ENCODE data around the gene ZNG1A. TPM values are rescaled to one million over a fixed set of nuclear protein-coding genes. Genes with fewer than 3 reads are reported as not detected.
"Not testable (repeated sequence)": the region's sequence is repeated elsewhere in the genome, so short reads cannot be mapped to it uniquely, and the experiment has no call there.

Gene ZNG1A
- total RNA-seq, 1 experiment from 2014 or later: 19.5 TPM

DNA sequence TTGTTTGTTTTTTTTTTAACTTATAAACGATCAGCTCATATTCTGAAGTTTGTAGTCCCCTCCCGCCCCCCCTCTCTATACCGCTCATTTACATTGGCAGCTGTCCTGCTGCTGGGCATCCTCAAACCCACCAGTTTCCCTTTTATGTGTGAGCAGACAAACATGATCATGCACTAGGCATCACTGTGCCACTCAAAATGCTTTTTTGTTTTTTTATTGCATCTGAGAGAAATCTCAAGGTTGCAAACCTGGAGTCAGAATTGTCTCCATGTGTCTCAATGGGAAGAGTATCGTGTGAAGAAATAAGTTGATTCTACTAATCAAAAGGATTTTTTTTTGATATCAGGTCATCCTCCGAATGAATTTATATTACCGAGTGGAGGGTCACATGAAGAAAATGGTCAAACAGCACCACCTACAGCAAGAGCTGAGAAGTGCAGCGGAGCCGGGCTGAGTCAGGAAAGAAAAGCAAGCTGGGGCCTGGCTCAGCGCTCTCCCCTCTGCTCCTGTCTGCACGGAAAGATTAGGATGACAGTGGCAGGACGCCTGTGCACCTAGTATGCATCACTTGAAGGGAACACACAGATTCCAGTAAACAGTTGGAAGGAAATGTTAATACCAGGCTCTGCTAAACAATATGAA, 90.3 kb downstream of the ZNG1A start:
- H3K4me1 ChIP-seq (replicated peaks; ENCODE audit: insufficient read depth); BruUV-seq (replicated peaks); H3K27me3 ChIP-seq (ENCODE audit: insufficient read depth, low read depth); H3K36me3 ChIP-seq (ENCODE audit: low read depth); H3F3A ChIP-seq (ENCODE audit: insufficient read depth, low read depth); DNase-seq; POLR2A ChIA-PET (ENCODE audit: unreplicated experiment); H3K4me3 ChIP-seq; H2AFZ ChIP-seq; H3K9me2 ChIP-seq (ENCODE audit: insufficient read depth); H3K9me3 ChIP-seq (ENCODE audit: insufficient read depth, low read depth); intact Hi-C loops (cut with micrococcal nuclease; ENCODE audit: unreplicated experiment); H3K79me2 ChIP-seq (ENCODE audit: low read depth); H3K4me2 ChIP-seq; H3K27ac ChIP-seq; H4K20me1 ChIP-seq (ENCODE audit: insufficient read depth); CTCF ChIA-PET: not testable (repeated sequence)
- TF ChIP-seq CTCF (conservative IDR thresholded peaks at IDR 0.05): peak; percentile 26; the same call in 1 of the 2 replicates

GRCh38 chr9:87860-88259, 91.0 kb downstream of the ZNG1A start:
- H3K36me3 ChIP-seq (ENCODE audit: low read depth); BruUV-seq (replicated peaks); H3F3A ChIP-seq (ENCODE audit: insufficient read depth, low read depth); DNase-seq; H4K20me1 ChIP-seq (ENCODE audit: insufficient read depth); intact Hi-C loops (cut with micrococcal nuclease; ENCODE audit: unreplicated experiment); POLR2A ChIA-PET (ENCODE audit: unreplicated experiment); H3K79me2 ChIP-seq (ENCODE audit: low read depth); H3K9me3 ChIP-seq (ENCODE audit: insufficient read depth, low read depth); H2AFZ ChIP-seq; H3K27ac ChIP-seq; H3K9me2 ChIP-seq (ENCODE audit: insufficient read depth); CTCF ChIA-PET; H3K4me3 ChIP-seq; H3K27me3 ChIP-seq (ENCODE audit: insufficient read depth, low read depth); H3K4me2 ChIP-seq; H3K4me1 ChIP-seq (replicated peaks; ENCODE audit: insufficient read depth): not testable (repeated sequence)

- H2AFZ ChIP-seq; H3K4me1 ChIP-seq (replicated peaks; ENCODE audit: insufficient read depth); intact Hi-C loops (cut with micrococcal nuclease; ENCODE audit: unreplicated experiment); BruUV-seq (replicated peaks); CTCF ChIA-PET; H3K27me3 ChIP-seq (ENCODE audit: insufficient read depth, low read depth); DNase-seq; H4K20me1 ChIP-seq (ENCODE audit: insufficient read depth); H3K36me3 ChIP-seq (ENCODE audit: low read depth); POLR2A ChIA-PET (ENCODE audit: unreplicated experiment); H3K9me3 ChIP-seq (ENCODE audit: insufficient read depth, low read depth); H3K4me2 ChIP-seq; H3K9me2 ChIP-seq (ENCODE audit: insufficient read depth); H3K79me2 ChIP-seq (ENCODE audit: low read depth); H3K27ac ChIP-seq; H3K4me3 ChIP-seq; H3F3A ChIP-seq (ENCODE audit: insufficient read depth, low read depth): not testable (repeated sequence)
Observed at GRCh38 chr9:87105-87504, 91.8 kb downstream of the ZNG1A start.

- not testable (repeated sequence) for H3K9me3 ChIP-seq (ENCODE audit: insufficient read depth, low read depth); H3K4me3 ChIP-seq
Observed at GRCh38 chr9:86697-87096, 92.2 kb downstream of the ZNG1A start.

GRCh38 chr9:82932-83689, 95.7 kb downstream of the ZNG1A start:
- H2AFZ ChIP-seq; H3K4me3 ChIP-seq; H3K36me3 ChIP-seq (ENCODE audit: low read depth); CTCF ChIA-PET; H3K4me2 ChIP-seq; intact Hi-C loops (cut with micrococcal nuclease; ENCODE audit: unreplicated experiment); H3K4me1 ChIP-seq (replicated peaks; ENCODE audit: insufficient read depth); DNase-seq; POLR2A ChIA-PET (ENCODE audit: unreplicated experiment); H3K9me3 ChIP-seq (ENCODE audit: insufficient read depth, low read depth); H3F3A ChIP-seq (ENCODE audit: insufficient read depth, low read depth); BruUV-seq (replicated peaks); H3K27ac ChIP-seq; H3K79me2 ChIP-seq (ENCODE audit: low read depth); H3K9me2 ChIP-seq (ENCODE audit: insufficient read depth); H3K27me3 ChIP-seq (ENCODE audit: insufficient read depth, low read depth); H4K20me1 ChIP-seq (ENCODE audit: insufficient read depth): not testable (repeated sequence)

More at GRCh38 chr9:86697-87096, 92.2 kb downstream of the ZNG1A start:
- H3K9me2 ChIP-seq (ENCODE audit: insufficient read depth); intact Hi-C loops (cut with micrococcal nuclease; ENCODE audit: unreplicated experiment); CTCF ChIA-PET; H3K27me3 ChIP-seq (ENCODE audit: insufficient read depth, low read depth); BruUV-seq (replicated peaks); DNase-seq; H3F3A ChIP-seq (ENCODE audit: insufficient read depth, low read depth); H3K27ac ChIP-seq; H4K20me1 ChIP-seq (ENCODE audit: insufficient read depth); H3K36me3 ChIP-seq (ENCODE audit: low read depth); H2AFZ ChIP-seq; POLR2A ChIA-PET (ENCODE audit: unreplicated experiment); H3K4me2 ChIP-seq; H3K4me1 ChIP-seq (replicated peaks; ENCODE audit: insufficient read depth); H3K79me2 ChIP-seq (ENCODE audit: low read depth): not testable (repeated sequence)

DNA sequence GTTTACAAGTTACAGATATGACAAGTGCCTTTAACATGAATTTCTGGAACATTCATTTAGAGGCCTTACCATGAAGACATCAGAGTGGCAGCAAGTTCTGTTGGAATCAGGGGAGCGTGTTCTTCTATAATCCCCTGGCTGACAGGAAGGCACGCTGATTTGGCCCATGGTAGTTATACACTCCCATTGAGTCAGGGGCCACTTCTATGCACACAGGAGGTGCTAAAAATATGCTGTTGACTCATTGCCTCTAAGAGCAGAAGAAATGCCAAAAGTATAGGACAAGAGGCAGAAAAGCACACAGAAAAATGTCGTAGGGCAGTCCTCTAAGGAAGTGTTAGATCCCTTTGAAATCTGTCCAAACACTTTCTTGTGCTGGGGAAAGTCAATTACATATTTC, 100.5 kb downstream of the ZNG1A start:
- H3K27me3 ChIP-seq (ENCODE audit: insufficient read depth, low read depth); CTCF ChIA-PET; H3K4me3 ChIP-seq; POLR2A ChIA-PET (ENCODE audit: unreplicated experiment); H3K79me2 ChIP-seq (ENCODE audit: low read depth); H4K20me1 ChIP-seq (ENCODE audit: insufficient read depth); DNase-seq; intact Hi-C loops (cut with micrococcal nuclease; ENCODE audit: unreplicated experiment); BruUV-seq (replicated peaks); H3K9me2 ChIP-seq (ENCODE audit: insufficient read depth); H3K9me3 ChIP-seq (ENCODE audit: insufficient read depth, low read depth); H3K36me3 ChIP-seq (ENCODE audit: low read depth); H3K4me2 ChIP-seq; H3F3A ChIP-seq (ENCODE audit: insufficient read depth, low read depth); H3K4me1 ChIP-seq (replicated peaks; ENCODE audit: insufficient read depth); H3K27ac ChIP-seq; H2AFZ ChIP-seq: not testable (repeated sequence)

DNA sequence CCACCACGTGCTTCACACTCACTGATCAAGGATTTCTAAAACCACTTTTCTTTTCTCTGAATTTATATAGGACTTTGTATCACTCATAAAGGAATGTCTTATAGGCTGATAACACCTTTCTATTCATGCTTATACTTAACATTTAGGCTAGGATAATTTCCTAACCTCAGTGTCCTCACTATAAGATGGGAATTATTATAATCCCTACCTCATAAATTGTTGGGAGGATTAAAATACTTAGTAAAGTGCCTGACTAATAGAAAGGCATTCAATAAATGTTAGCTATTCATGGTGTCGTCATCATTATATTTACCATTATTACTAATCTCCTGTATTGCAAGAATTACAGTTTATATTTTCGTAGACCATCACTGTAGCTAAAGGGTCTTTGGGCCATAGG, 102.5 kb downstream of the ZNG1A start:
- H3K27ac ChIP-seq; H3K4me1 ChIP-seq (replicated peaks; ENCODE audit: insufficient read depth); H3K9me3 ChIP-seq (ENCODE audit: insufficient read depth, low read depth); H3K36me3 ChIP-seq (ENCODE audit: low read depth); DNase-seq; H3K4me2 ChIP-seq; POLR2A ChIA-PET (ENCODE audit: unreplicated experiment); CTCF ChIA-PET; H3K4me3 ChIP-seq; H3F3A ChIP-seq (ENCODE audit: insufficient read depth, low read depth); intact Hi-C loops (cut with micrococcal nuclease; ENCODE audit: unreplicated experiment); H3K27me3 ChIP-seq (ENCODE audit: insufficient read depth, low read depth); BruUV-seq (replicated peaks); H3K79me2 ChIP-seq (ENCODE audit: low read depth); H2AFZ ChIP-seq; H3K9me2 ChIP-seq (ENCODE audit: insufficient read depth); H4K20me1 ChIP-seq (ENCODE audit: insufficient read depth): not testable (repeated sequence)

All from PC-9 (cell line).